ENCODE measurements around the gene TRIM8. TPM values are rescaled to one million over a fixed set of nuclear protein-coding genes. Genes with fewer than 3 reads are reported as not detected.

TRIM8 gene
- total and polyA plus RNA-seq, 9 of the 15 experiments (the other 6 are each of a cell fraction or from before 2014, with no cell fraction given), result 1.7 to 26.0 (median 9.1) TPM

DNA sequence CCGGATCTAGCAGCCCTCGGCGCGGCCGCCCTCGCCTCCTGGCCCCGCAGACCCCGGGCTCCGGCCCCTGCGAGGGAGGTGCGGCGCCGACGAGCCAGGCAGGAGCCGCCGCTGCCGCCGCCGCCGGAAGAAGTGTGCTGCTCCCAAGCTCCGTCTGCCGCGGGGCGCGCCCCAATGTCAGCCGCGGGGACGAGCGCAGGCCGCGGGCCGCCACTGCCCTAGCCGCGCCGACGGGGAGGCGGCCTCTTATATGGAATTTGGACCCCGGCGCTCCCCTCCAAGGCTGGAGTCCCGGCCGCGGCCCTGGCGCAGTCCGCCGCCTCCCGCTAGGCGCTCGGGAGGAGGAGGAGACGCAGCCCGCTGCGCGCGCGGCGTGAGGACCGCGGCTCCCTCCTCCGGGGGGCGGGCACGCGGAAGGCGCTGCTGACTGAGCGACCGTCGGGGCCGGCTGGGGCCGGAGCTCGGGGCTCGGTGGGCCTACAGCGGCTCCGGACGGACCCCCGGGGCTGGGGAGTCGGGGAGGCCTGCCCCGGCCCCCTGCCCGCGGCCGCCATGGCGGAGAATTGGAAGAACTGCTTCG is at the start of gene TRIM8 (continued):
- TF ChIP-seq KHSRP (IDR thresholded peaks at IDR 0.05) (no peak), NRF1 (conservative IDR thresholded peaks at IDR 0.05 in 1 of 2, IDR thresholded peaks at IDR 0.05 in 1 of 2) (peak in 1 of 2 experiments; percentile 63; a peak in 2 of 4 replicates), MBD2 (IDR thresholded peaks at IDR 0.05; ENCODE audit: borderline replicate concordance, low read depth) (no peak), CREM (IDR thresholded peaks at IDR 0.05; ENCODE audit: low read depth) (0 out of 2 replicates have a peak, but pooled peaks have one; percentile 5), TBP (optimal IDR thresholded peaks at IDR 0.05; ENCODE audit: low read depth, low read length) (peak; percentile 34), MAZ (CRISPR knock-in tag; conservative IDR thresholded peaks at IDR 0.05 in 1 of 2, IDR thresholded peaks at IDR 0.05 in 1 of 2) (peak in 1 of 2 experiments; percentile 29; a peak in 1 of 4 replicates), CTBP1 (IDR thresholded peaks at IDR 0.05; ENCODE audit: borderline replicate concordance) (peak; percentile 87), CCNT2 (IDR thresholded peaks at IDR 0.05; ENCODE audit: borderline replicate concordance, extremely low read depth, insufficient read length, low read depth, low read length) (no peak), ZNF282 (CRISPR knock-in tag; IDR thresholded peaks at IDR 0.05) (no peak), MYNN (IDR thresholded peaks at IDR 0.05) (no peak), MYNN (CRISPR knock-in tag; IDR thresholded peaks at IDR 0.05) (no peak)
- TF ChIP-seq, protein P1, sequence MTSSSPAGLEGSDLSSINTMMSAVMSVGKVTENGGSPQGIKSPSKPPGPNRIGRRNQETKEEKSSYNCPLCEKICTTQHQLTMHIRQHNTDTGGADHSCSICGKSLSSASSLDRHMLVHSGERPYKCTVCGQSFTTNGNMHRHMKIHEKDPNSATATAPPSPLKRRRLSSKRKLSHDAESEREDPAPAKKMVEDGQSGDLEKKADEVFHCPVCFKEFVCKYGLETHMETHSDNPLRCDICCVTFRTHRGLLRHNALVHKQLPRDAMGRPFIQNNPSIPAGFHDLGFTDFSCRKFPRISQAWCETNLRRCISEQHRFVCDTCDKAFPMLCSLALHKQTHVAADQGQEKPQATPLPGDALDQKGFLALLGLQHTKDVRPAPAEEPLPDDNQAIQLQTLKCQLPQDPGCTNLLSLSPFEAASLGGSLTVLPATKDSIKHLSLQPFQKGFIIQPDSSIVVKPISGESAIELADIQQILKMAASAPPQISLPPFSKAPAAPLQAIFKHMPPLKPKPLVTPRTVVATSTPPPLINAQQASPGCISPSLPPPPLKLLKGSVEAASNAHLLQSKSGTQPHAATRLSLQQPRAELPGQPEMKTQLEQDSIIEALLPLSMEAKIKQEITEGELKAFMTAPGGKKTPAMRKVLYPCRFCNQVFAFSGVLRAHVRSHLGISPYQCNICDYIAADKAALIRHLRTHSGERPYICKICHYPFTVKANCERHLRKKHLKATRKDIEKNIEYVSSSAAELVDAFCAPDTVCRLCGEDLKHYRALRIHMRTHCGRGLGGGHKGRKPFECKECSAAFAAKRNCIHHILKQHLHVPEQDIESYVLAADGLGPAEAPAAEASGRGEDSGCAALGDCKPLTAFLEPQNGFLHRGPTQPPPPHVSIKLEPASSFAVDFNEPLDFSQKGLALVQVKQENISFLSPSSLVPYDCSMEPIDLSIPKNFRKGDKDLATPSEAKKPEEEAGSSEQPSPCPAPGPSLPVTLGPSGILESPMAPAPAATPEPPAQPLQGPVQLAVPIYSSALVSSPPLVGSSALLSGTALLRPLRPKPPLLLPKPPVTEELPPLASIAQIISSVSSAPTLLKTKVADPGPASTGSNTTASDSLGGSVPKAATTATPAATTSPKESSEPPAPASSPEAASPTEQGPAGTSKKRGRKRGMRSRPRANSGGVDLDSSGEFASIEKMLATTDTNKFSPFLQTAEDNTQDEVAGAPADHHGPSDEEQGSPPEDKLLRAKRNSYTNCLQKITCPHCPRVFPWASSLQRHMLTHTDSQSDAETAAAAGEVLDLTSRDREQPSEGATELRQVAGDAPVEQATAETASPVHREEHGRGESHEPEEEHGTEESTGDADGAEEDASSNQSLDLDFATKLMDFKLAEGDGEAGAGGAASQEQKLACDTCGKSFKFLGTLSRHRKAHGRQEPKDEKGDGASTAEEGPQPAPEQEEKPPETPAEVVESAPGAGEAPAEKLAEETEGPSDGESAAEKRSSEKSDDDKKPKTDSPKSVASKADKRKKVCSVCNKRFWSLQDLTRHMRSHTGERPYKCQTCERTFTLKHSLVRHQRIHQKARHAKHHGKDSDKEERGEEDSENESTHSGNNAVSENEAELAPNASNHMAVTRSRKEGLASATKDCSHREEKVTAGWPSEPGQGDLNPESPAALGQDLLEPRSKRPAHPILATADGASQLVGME (CRISPR knock-in tag; IDR thresholded peaks at IDR 0.05), result peak; percentile 59; the same call in 1 of the 2 replicates
- TF ChIP-seq, protein P2, sequence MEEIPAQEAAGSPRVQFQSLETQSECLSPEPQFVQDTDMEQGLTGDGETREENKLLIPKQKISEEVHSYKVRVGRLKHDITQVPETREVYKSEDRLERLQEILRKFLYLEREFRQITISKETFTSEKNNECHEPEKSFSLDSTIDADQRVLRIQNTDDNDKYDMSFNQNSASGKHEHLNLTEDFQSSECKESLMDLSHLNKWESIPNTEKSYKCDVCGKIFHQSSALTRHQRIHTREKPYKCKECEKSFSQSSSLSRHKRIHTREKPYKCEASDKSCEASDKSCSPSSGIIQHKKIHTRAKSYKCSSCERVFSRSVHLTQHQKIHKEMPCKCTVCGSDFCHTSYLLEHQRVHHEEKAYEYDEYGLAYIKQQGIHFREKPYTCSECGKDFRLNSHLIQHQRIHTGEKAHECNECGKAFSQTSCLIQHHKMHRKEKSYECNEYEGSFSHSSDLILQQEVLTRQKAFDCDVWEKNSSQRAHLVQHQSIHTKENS (CRISPR knock-in tag; IDR thresholded peaks at IDR 0.05), result no peak
- TF ChIP-seq, protein P3, sequence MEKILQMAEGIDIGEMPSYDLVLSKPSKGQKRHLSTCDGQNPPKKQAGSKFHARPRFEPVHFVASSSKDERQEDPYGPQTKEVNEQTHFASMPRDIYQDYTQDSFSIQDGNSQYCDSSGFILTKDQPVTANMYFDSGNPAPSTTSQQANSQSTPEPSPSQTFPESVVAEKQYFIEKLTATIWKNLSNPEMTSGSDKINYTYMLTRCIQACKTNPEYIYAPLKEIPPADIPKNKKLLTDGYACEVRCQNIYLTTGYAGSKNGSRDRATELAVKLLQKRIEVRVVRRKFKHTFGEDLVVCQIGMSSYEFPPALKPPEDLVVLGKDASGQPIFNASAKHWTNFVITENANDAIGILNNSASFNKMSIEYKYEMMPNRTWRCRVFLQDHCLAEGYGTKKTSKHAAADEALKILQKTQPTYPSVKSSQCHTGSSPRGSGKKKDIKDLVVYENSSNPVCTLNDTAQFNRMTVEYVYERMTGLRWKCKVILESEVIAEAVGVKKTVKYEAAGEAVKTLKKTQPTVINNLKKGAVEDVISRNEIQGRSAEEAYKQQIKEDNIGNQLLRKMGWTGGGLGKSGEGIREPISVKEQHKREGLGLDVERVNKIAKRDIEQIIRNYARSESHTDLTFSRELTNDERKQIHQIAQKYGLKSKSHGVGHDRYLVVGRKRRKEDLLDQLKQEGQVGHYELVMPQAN (IDR thresholded peaks at IDR 0.05; ENCODE audit: borderline replicate concordance), result no peak
